ENCODE data around the gene SLC26A11.

SLC26A11 gene

DNA sequence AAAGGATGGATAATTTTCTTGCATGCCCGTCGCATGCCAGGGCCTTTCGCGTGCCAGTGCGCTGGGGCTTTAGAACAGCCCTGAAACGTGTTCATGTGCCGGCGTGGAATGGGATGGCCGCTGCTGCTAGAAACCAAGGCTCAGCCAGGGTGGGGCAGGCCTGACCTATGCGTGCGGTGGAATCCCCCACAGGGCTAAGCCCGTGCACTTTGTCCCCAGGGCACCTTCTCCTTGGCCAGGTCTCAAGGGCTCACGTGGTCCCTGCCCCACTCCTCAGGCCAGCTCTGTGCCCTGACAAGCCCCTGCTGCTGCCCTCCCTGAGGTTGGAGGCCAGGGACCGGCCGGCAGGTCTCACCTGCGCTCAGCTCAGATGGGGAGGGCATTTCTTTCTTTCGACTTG is 27.3 kb downstream of the SLC26A11 start:
- H3K4me3 ChIP-seq (ENCODE audit: insufficient read depth, low read length, poor library complexity, severe bottlenecking) = no peak overlapping the region
- H3K9me2 ChIP-seq (replicated peaks; ENCODE audit: insufficient read depth, low read length) = no peaks in the 10 kb centered on the region
- H3K36me3 ChIP-seq (ENCODE audit: low read length) = no peaks in the 10 kb centered on the region
- no peak overlapping the region for H2AFZ ChIP-seq (ENCODE audit: low read depth, low read length, severe bottlenecking)
- no peaks in the 10 kb centered on the region for H3K79me2 ChIP-seq (ENCODE audit: insufficient read depth, low read length)
- H3K9me3 ChIP-seq (ENCODE audit: insufficient read depth, low read length) = no peaks in the 10 kb centered on the region
- no peaks in the 10 kb centered on the region for H3K27me3 ChIP-seq (ENCODE audit: low read length)
- no peak overlapping the region for H3K4me2 ChIP-seq (ENCODE audit: low read depth, low read length, poor library complexity, severe bottlenecking)
- TF ChIP-seq, protein P1, sequence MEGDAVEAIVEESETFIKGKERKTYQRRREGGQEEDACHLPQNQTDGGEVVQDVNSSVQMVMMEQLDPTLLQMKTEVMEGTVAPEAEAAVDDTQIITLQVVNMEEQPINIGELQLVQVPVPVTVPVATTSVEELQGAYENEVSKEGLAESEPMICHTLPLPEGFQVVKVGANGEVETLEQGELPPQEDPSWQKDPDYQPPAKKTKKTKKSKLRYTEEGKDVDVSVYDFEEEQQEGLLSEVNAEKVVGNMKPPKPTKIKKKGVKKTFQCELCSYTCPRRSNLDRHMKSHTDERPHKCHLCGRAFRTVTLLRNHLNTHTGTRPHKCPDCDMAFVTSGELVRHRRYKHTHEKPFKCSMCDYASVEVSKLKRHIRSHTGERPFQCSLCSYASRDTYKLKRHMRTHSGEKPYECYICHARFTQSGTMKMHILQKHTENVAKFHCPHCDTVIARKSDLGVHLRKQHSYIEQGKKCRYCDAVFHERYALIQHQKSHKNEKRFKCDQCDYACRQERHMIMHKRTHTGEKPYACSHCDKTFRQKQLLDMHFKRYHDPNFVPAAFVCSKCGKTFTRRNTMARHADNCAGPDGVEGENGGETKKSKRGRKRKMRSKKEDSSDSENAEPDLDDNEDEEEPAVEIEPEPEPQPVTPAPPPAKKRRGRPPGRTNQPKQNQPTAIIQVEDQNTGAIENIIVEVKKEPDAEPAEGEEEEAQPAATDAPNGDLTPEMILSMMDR (IDR thresholded peaks at IDR 0.05; ENCODE audit: insufficient read depth, low read length, poor library complexity, severe bottlenecking) = no peak
- TF ChIP-seq EZH2phosphoT487 (conservative IDR thresholded peaks at IDR 0.05; ENCODE audit: low read length) = no peak
- no peak overlapping the region for H3K27ac ChIP-seq (ENCODE audit: low read depth, low read length)
- H3F3A ChIP-seq (ENCODE audit: insufficient read depth) = no peaks in the 10 kb centered on the region
- H4K20me1 ChIP-seq (ENCODE audit: low read depth, low read length) = no peaks in the 10 kb centered on the region
- H3K9ac ChIP-seq (ENCODE audit: low read length) = no peak overlapping the region

DNA sequence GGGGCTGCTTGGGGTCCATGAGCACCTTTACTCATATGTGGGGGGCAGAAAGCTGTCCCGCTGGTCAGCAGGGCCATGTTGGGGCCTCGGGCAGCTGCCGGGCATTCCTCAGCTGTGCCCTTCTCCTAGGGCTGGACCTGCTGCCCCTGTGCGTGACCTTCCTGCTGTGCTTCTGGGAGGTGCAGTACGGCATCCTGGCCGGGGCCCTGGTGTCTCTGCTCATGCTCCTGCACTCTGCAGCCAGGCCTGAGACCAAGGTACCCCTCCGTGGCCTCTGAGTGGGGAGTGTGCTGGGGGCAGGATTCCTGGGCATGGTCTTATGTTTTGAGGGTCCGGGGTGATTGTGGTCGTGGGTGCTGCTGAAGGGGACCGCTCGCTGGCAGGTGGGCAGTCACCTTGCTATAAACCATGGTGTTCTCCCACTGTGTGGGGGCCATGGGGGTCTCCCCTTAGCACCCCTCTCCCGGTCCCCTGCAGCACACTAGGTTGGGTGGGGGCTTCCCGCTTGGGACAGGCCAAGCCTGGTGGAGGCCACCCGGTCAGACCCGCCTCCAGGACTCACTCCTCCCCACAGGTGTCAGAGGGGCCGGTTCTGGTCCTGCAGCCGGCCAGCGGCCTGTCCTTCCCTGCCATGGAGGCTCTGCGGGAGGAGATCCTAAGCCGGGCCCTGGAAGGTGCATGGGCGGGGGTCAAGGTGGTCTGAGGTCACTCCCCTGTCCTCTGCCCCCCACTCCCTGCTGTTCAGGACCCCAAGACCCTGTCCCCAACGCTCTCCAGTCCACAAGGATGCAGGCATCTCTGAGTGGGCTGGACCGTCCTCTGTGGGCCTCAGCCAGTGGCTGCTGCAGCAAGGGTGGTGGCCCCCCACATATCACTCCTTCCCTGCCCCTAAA is 28.0 kb downstream of the SLC26A11 start:
- H3K27me3 ChIP-seq (ENCODE audit: low read length) = no peaks in the 10 kb centered on the region
- H4K20me1 ChIP-seq (ENCODE audit: low read depth, low read length) = no peaks in the 10 kb centered on the region
- H3K36me3 ChIP-seq (ENCODE audit: low read length) = no peaks in the 10 kb centered on the region
- no peak overlapping the region for H3K4me2 ChIP-seq (ENCODE audit: low read depth, low read length, poor library complexity, severe bottlenecking)
- H3K79me2 ChIP-seq (ENCODE audit: insufficient read depth, low read length) = no peaks in the 10 kb centered on the region
- TF ChIP-seq, protein P1 (IDR thresholded peaks at IDR 0.05; ENCODE audit: insufficient read depth, low read length, poor library complexity, severe bottlenecking) = no peak
- no peak for TF ChIP-seq EZH2phosphoT487 (conservative IDR thresholded peaks at IDR 0.05; ENCODE audit: low read length)
- no peaks in the 10 kb centered on the region for H3K9me2 ChIP-seq (replicated peaks; ENCODE audit: insufficient read depth, low read length)
- no peak overlapping the region for H3K4me3 ChIP-seq (ENCODE audit: insufficient read depth, low read length, poor library complexity, severe bottlenecking)
- no peaks in the 10 kb centered on the region for H3K9me3 ChIP-seq (ENCODE audit: insufficient read depth, low read length)
- no peak overlapping the region for H3K27ac ChIP-seq (ENCODE audit: low read depth, low read length)
- H3F3A ChIP-seq (ENCODE audit: insufficient read depth) = no peaks in the 10 kb centered on the region
- no peak overlapping the region for H3K9ac ChIP-seq (ENCODE audit: low read length)
- H2AFZ ChIP-seq (ENCODE audit: low read depth, low read length, severe bottlenecking) = no peak overlapping the region

- Histone ChIP-seq H3F3A (ENCODE audit: insufficient read depth) (no peaks in the 10 kb centered on the region), H3K9ac (ENCODE audit: low read length) (no peak overlapping the region), H3K9me3 (ENCODE audit: insufficient read depth, low read length) (no peaks in the 10 kb centered on the region), H3K4me2 (ENCODE audit: low read depth, low read length, poor library complexity, severe bottlenecking) (no peak overlapping the region), H3K27me3 (ENCODE audit: low read length) (no peaks in the 10 kb centered on the region), H3K27ac (ENCODE audit: low read depth, low read length) (no peak overlapping the region), H3K4me3 (ENCODE audit: insufficient read depth, low read length, poor library complexity, severe bottlenecking) (no peak overlapping the region), H2AFZ (ENCODE audit: low read depth, low read length, severe bottlenecking) (no peak overlapping the region), H3K36me3 (ENCODE audit: low read length) (no peaks in the 10 kb centered on the region), H4K20me1 (ENCODE audit: low read depth, low read length) (no peaks in the 10 kb centered on the region), H3K9me2 (replicated peaks; ENCODE audit: insufficient read depth, low read length) (no peaks in the 10 kb centered on the region), H3K79me2 (ENCODE audit: insufficient read depth, low read length) (no peaks in the 10 kb centered on the region)
- no peak for TF ChIP-seq EZH2phosphoT487 (conservative IDR thresholded peaks at IDR 0.05; ENCODE audit: low read length)
- TF ChIP-seq, protein P1 (IDR thresholded peaks at IDR 0.05; ENCODE audit: insufficient read depth, low read length, poor library complexity, severe bottlenecking) = no peak
These were observed 28.9 kb downstream of the SLC26A11 start for GRCh38 chr17:80248894-80249710.
